H9 (cell line): ENCODE measurements around the gene MT1M. TPM values are rescaled to one million over a fixed set of nuclear protein-coding genes. Genes with fewer than 3 reads are reported as not detected.
"Not testable (repeated sequence)": the region's sequence is repeated elsewhere in the genome, so short reads cannot be mapped to it uniquely, and the experiment has no call there.

ENCODE experiments used
- DNase-seq: peaks from one replicate; pipeline ENCODE4 v3.0.0-alpha.2; 2017
- H2AFZ ChIP-seq: one replicate; pipeline ENCODE4 v1.6.1; 2013; ENCODE audit warnings: mild to moderate bottlenecking, low read length, control low read depth, moderate library complexity
- H2AK5ac ChIP-seq: 2 replicates; pipeline ENCODE4 v1.6.1; 2013; ENCODE audit warnings: low read length, control low read depth, mixed read lengths; ENCODE audit not compliant: insufficient read length
- H2BK120ac ChIP-seq: one replicate; pipeline ENCODE4 v1.6.1; 2013; ENCODE audit warnings: low read depth, mild to moderate bottlenecking, low read length, control low read depth, inconsistent platforms; ENCODE audit not compliant: poor library complexity, severe bottlenecking
- H2BK12ac ChIP-seq: 2 replicates; pipeline ENCODE4 v1.6.1; 2013; ENCODE audit warnings: low read length, control low read depth, mixed read lengths, low read depth; ENCODE audit not compliant: insufficient read length
- H2BK15ac ChIP-seq: 2 replicates; pipeline ENCODE4 v1.6.1; 2013; ENCODE audit warnings: low read depth, low read length, control low read depth
- H2BK20ac ChIP-seq: one replicate; pipeline ENCODE4 v1.6.1; 2013; ENCODE audit warnings: low read depth, mild to moderate bottlenecking, low read length, control low read depth, inconsistent platforms; ENCODE audit not compliant: poor library complexity, severe bottlenecking
- H2BK5ac ChIP-seq: 2 replicates; pipeline ENCODE4 v1.6.1; 2013; ENCODE audit warnings: low read length, control low read depth, mixed read lengths; ENCODE audit not compliant: insufficient read length
- H3K14ac ChIP-seq: 2 replicates; pipeline ENCODE4 v1.6.1; 2013; ENCODE audit warnings: low read length, control low read depth; ENCODE audit not compliant: insufficient read depth
- H3K18ac ChIP-seq: 2 replicates; pipeline ENCODE4 v1.6.1; 2013; ENCODE audit warnings: low read depth, mild to moderate bottlenecking, mixed read lengths, low read length, control low read depth; ENCODE audit not compliant: insufficient read length
- H3K23ac ChIP-seq: 2 replicates; pipeline ENCODE4 v1.6.1; 2013; ENCODE audit warnings: low read length, control low read depth, mixed read lengths, low read depth; ENCODE audit not compliant: insufficient read length
- H3K23me2 ChIP-seq: 2 replicates; pipeline ENCODE4 v1.6.1; 2013; ENCODE audit warnings: low read depth, mild to moderate bottlenecking, mixed read lengths, low read length, control low read depth; ENCODE audit not compliant: insufficient read length, poor library complexity, severe bottlenecking
- H3K27ac ChIP-seq: 2 replicates; pipeline ENCODE4 v1.5.1; 2013; ENCODE audit warnings: low read length, control low read depth, mixed read lengths, low read depth; ENCODE audit not compliant: insufficient read length
- H3K27me3 ChIP-seq: 2 replicates; pipeline ENCODE4 v1.6.1; 2013; ENCODE audit warnings: low read length, control low read depth, inconsistent platforms; ENCODE audit not compliant: insufficient read depth
- H3K4ac ChIP-seq: 2 replicates; pipeline ENCODE4 v1.6.1; 2013; ENCODE audit warnings: low read depth, mild to moderate bottlenecking, control low read depth, inconsistent platforms, low read length, moderate library complexity
- H3K4me1 ChIP-seq: 2 replicates; pipeline ENCODE4 v1.6.1; 2013; ENCODE audit warnings: low read length, control low read depth, inconsistent platforms; ENCODE audit not compliant: insufficient read depth
- H3K4me2 ChIP-seq: 2 replicates; pipeline ENCODE4 v1.6.1; 2013; ENCODE audit warnings: low read length, control low read depth, mixed read lengths; ENCODE audit not compliant: insufficient read length, insufficient read depth
- H3K56ac ChIP-seq: 2 replicates; pipeline ENCODE4 v1.6.1; 2013; ENCODE audit warnings: low read depth, mild to moderate bottlenecking, mixed read lengths, low read length, control low read depth; ENCODE audit not compliant: insufficient read length
- H3K79me1 ChIP-seq: 2 replicates; pipeline ENCODE4 v1.6.1; 2013; ENCODE audit warnings: low read depth, mild to moderate bottlenecking, moderate library complexity, low read length, control low read depth, inconsistent platforms; ENCODE audit not compliant: insufficient read depth, poor library complexity, severe bottlenecking
- H3K79me2 ChIP-seq: 2 replicates; pipeline ENCODE4 v1.6.1; 2013; ENCODE audit warnings: low read length, control low read depth, inconsistent platforms; ENCODE audit not compliant: insufficient read depth
- H3K9ac ChIP-seq: 2 replicates; pipeline ENCODE4 v1.6.1; 2013; ENCODE audit warnings: low read length, control low read depth, mixed read lengths; ENCODE audit not compliant: insufficient read length; ENCODE audit errors: extremely low read depth
- H3K9me3 ChIP-seq: one replicate; pipeline ENCODE4 v1.6.1; 2013; ENCODE audit warnings: low read depth, low read length, inconsistent platforms; ENCODE audit not compliant: control insufficient read depth
- H3T11ph ChIP-seq: one replicate; pipeline ENCODE4 v1.6.1; 2013; ENCODE audit warnings: mild to moderate bottlenecking, low read length, control low read depth, inconsistent platforms
- H4K20me1 ChIP-seq: one replicate; pipeline ENCODE4 v1.6.1; 2013; ENCODE audit not compliant: control insufficient read depth, insufficient read length, insufficient read depth
- H4K5ac ChIP-seq: 2 replicates; pipeline ENCODE4 v1.6.1; 2013; ENCODE audit warnings: low read depth, mild to moderate bottlenecking, mixed read lengths, low read length, control low read depth; ENCODE audit not compliant: insufficient read length
- H4K8ac ChIP-seq: replicated peaks from 2 replicates; pipeline ENCODE4 v1.6.1; 2013; ENCODE audit warnings: low read length, control low read depth, mixed read lengths, low read depth; ENCODE audit not compliant: insufficient read length
- H4K91ac ChIP-seq: 2 replicates; pipeline ENCODE4 v1.6.1; 2013; ENCODE audit warnings: low read depth, mild to moderate bottlenecking, moderate library complexity, mixed read lengths, low read length, control low read depth; ENCODE audit not compliant: insufficient read length
- H3K27ac Mint-ChIP-seq, 3 experiments: 2 replicates in 2 of 3; 3 replicates in 1 of 3; pipeline ENCODE4 v1.8.0; 2020 to 2021; ENCODE audit warnings: mixed read lengths in 3 of 3, mild to moderate bottlenecking in 1 of 3, moderate library complexity in 1 of 3
- H3K27me3 Mint-ChIP-seq: 2 replicates; pipeline ENCODE4 v1.8.0; 2021; ENCODE audit warnings: low read depth, mild to moderate bottlenecking, moderate library complexity, mixed read lengths
- H3K36me3 Mint-ChIP-seq, 3 experiments: 2 replicates in 2 of 3; 3 replicates in 1 of 3; pipeline ENCODE4 v1.8.0; 2020 to 2021; ENCODE audit warnings: low read depth in 3 of 3, mixed read lengths in 3 of 3; ENCODE audit not compliant: insufficient read depth in 1 of 3
- H3K4me1 Mint-ChIP-seq, 2 experiments: 2 replicates each; pipeline ENCODE4 v1.8.0; 2020; ENCODE audit warnings: mixed read lengths in 2 of 2
- H3K4me3 Mint-ChIP-seq, 2 experiments: 2 replicates in 1 of 2; 3 replicates in 1 of 2; pipeline ENCODE4 v1.8.0; 2020 to 2021; ENCODE audit warnings: mild to moderate bottlenecking in 2 of 2, mixed read lengths in 2 of 2, moderate library complexity in 1 of 2
- H3K9me3 Mint-ChIP-seq, 2 experiments: 2 replicates in 1 of 2; 3 replicates in 1 of 2; pipeline ENCODE4 v1.8.0; 2020; ENCODE audit warnings: mild to moderate bottlenecking in 2 of 2, mixed read lengths in 2 of 2, moderate library complexity in 1 of 2
- WGBS: extraction: QIAGEN DNeasy Blood & Tissue Kit; methylation state at CpG from one replicate; pipeline ENCODE4 v1.1.7; 2013; ENCODE audit warnings: missing lambda C conversion rate, low lambda C conversion rate, mixed read lengths; ENCODE audit not compliant: insufficient read length; ENCODE audit errors: extremely low coverage; 5-methylcytosine and 5-hydroxymethylcytosine counted together
- total RNA-seq: library from RNA; stranded (reverse); gene quantifications from 2 replicates; pipeline ENCODE4 v1.2.1, GENCODE V29; 2021

MT1M gene
- total RNA-seq, 1 experiment from 2014 or later: 1.4 TPM

DNA sequence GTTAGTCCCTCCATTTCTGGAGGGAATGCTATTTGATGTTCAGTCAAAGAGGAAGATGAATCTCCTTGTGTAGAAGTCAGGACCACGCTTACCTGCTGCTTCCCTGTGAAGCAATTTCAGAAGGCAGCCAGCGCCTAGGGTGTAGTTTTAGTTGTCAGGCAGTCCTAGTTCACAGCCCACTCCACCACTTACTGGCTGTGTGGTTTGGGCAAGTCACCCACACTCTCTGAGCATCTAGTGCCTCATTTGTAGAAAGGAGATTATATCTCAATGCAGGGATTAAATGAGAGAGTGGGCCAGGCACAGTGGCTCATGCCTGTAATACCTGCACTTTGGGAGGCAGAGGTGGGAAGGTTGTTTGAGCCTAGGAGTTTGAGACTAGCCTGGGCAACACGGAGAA is 39.7 kb downstream of the MT1M start:
- not testable (repeated sequence) for H3K36me3 Mint-ChIP-seq, H2AK5ac ChIP-seq, H3K4ac ChIP-seq, H3K79me1 ChIP-seq, H2BK5ac ChIP-seq, H3K56ac ChIP-seq, H4K8ac ChIP-seq, H4K20me1 ChIP-seq, H3K4me2 ChIP-seq, H3K23ac ChIP-seq, H2AFZ ChIP-seq, H3K27ac ChIP-seq, DNase-seq, H3K79me2 ChIP-seq, H3T11ph ChIP-seq, H3K9me3 ChIP-seq, H2BK15ac ChIP-seq, H4K91ac ChIP-seq, H2BK20ac ChIP-seq, H3K14ac ChIP-seq, H3K4me3 Mint-ChIP-seq, H3K9ac ChIP-seq, H2BK120ac ChIP-seq, H3K4me1 ChIP-seq, H3K18ac ChIP-seq, H3K27ac Mint-ChIP-seq, H2BK12ac ChIP-seq, H4K5ac ChIP-seq, H3K9me3 Mint-ChIP-seq
- Mint-ChIP-seq H3K27me3 (peaks cover 79% of the 10 kb centered on the region), H3K4me1 (peaks cover 28 to 60% of the 10 kb centered on the region in 2 experiments)
- no CpG with 5 or more reads among the region's 3 CpGs for WGBS
- Histone ChIP-seq H3K27me3 (peaks cover 39% of the 10 kb centered on the region), H3K23me2 (peaks cover 19% of the 10 kb centered on the region)
